ENCODE results near the gene NRG3.

- TF ChIP-seq CTCF (IDR thresholded peaks at IDR 0.05): no peak
- no peak for TF ChIP-seq POLR2A (IDR thresholded peaks at IDR 0.05)
Measured at GRCh38 chr10:82498976-82499375, 624.0 kb downstream of the NRG3 start.
